PC-3 (cell line): ENCODE measurements around the gene ADH6. TPM values are rescaled to one million over a fixed set of nuclear protein-coding genes. Genes with fewer than 3 reads are reported as not detected.

Experiments
- ATAC-seq: fragments of 200-7000 bp; cut with Tn5 transposase; 2 replicates; pipeline ENCODE4 v1.9.1; 2020; ENCODE audit warnings: mild to moderate bottlenecking, moderate library complexity
- BruUV-seq: library from RNA; stranded (reverse); fragments of 400-500 nt; replicated peaks from 2 replicates; lab custom pipeline; 2021; lab: Mats Ljungman, UMichigan
- CTCF ChIA-PET: fragments of 300-600 bp; sonication (Branson Sonifier 250); formaldehyde crosslinking; loops from one replicate; lab custom pipeline; 2022; ENCODE audit warnings: antibody characterized with exemption; lab: Charles Lee
- POLR2A ChIA-PET: fragments of 300-600 bp; sonication (Branson Sonifier 250); formaldehyde crosslinking; loops from one replicate; lab custom pipeline; 2022; ENCODE audit warnings: antibody characterized with exemption; ENCODE audit not compliant: unreplicated experiment; lab: Charles Lee
- DNase-seq: peaks from one replicate; pipeline ENCODE4 v3.0.0-alpha.2; 2015
- H2AFZ ChIP-seq: fragments of 300-600 bp; sonication (generic); 2 replicates; pipeline ENCODE4 v1.6.0; 2016; ENCODE audit warnings: antibody characterized with exemption, low read length
- H3F3A ChIP-seq: fragments of 300-600 bp; sonication (generic); one replicate; pipeline ENCODE4 v1.6.0; 2017; ENCODE audit warnings: antibody characterized with exemption, low read length, control low read depth, mild to moderate bottlenecking; ENCODE audit not compliant: unreplicated experiment
- H3K27ac ChIP-seq: fragments of 300-600 bp; sonication (generic); 2 replicates; pipeline ENCODE4 v1.5.1; 2016; ENCODE audit warnings: mild to moderate bottlenecking, low read length
- H3K27me3 ChIP-seq: fragments of 300-600 bp; sonication (generic); 2 replicates; pipeline ENCODE4 v1.6.1; 2016; ENCODE audit warnings: low read length, mixed read lengths
- H3K36me3 ChIP-seq: fragments of 300-600 bp; sonication (generic); 2 replicates; pipeline ENCODE4 v1.6.1; 2016; ENCODE audit warnings: low read depth, mixed run types, low read length, mixed read lengths
- H3K4me1 ChIP-seq: fragments of 300-600 bp; sonication (generic); 2 replicates; pipeline ENCODE4 v1.5.1; 2016; ENCODE audit warnings: low read length; ENCODE audit not compliant: insufficient read depth
- H3K4me2 ChIP-seq: fragments of 300-600 bp; sonication (generic); 2 replicates; pipeline ENCODE4 v1.6.0; 2016; ENCODE audit warnings: low read length
- H3K4me3 ChIP-seq: fragments of 300-600 bp; sonication (generic); 2 replicates; pipeline ENCODE4 v1.5.1; 2016; ENCODE audit warnings: mild to moderate bottlenecking, low read length, mixed read lengths
- H3K79me2 ChIP-seq: fragments of 300-600 bp; sonication (generic); 2 replicates; pipeline ENCODE4 v1.6.1; 2017; ENCODE audit warnings: low read length, mixed read lengths
- H3K9ac ChIP-seq: fragments of 300-600 bp; sonication (generic); 2 replicates; pipeline ENCODE4 v1.6.0; 2016; ENCODE audit warnings: mild to moderate bottlenecking, low read length
- H3K9me2 ChIP-seq: fragments of 300-600 bp; sonication (generic); replicated peaks from 2 replicates; pipeline ENCODE4 v1.6.1; 2016; ENCODE audit warnings: mixed run types, low read length, mixed read lengths
- H3K9me3 ChIP-seq: fragments of 300-600 bp; sonication (generic); 2 replicates; pipeline ENCODE4 v1.6.1; 2016; ENCODE audit warnings: low read length, mixed read lengths
- H4K20me1 ChIP-seq: fragments of 300-600 bp; sonication (generic); 2 replicates; pipeline ENCODE4 v1.6.1; 2016; ENCODE audit warnings: low read length, mixed read lengths
- CTCF ChIP-seq: fragments of 300-600 bp; sonication (generic); conservative IDR thresholded peaks from 2 replicates; pipeline ENCODE4 v1.5.1; 2017; ENCODE audit warnings: antibody characterized with exemption, low read depth, mild to moderate bottlenecking, low read length
- EZH2 ChIP-seq: fragments of 300-600 bp; sonication (generic); IDR thresholded peaks from one replicate; pipeline ENCODE4 v1.6.1; 2017; ENCODE audit warnings: antibody characterized with exemption, mild to moderate bottlenecking, low read length; ENCODE audit not compliant: unreplicated experiment
- EZH2phosphoT487 ChIP-seq: fragments of 300-600 bp; sonication (generic); IDR thresholded peaks from 2 replicates; pipeline ENCODE4 v1.6.1; 2018; ENCODE audit warnings: mild to moderate bottlenecking, antibody characterized with exemption, low read length, borderline replicate concordance
- intact Hi-C: fragments of 100-400 bp; cut with micrococcal nuclease; formaldehyde crosslinking; loops from 2 replicates; pipeline ENCODE4 v1.9.0; 2023
- total RNA-seq: library from RNA; depleted of rRNA; stranded (reverse); fragments of >200 nt; gene quantifications from 2 replicates; pipeline ENCODE4 v1.2.3, GENCODE V29; 2014

ADH6 gene
- total RNA-seq, 1 experiment from 2014 or later: not detected

- no peaks in the 10 kb centered on the region for H3K4me1 ChIP-seq
- H3K79me2 ChIP-seq: no peaks in the 10 kb centered on the region
- CTCF ChIA-PET: no interaction called here
- no peak overlapping the region for H3K9ac ChIP-seq
- no TSS peak for BruUV-seq
- intact Hi-C loops: no loop called here
- no peak overlapping the region for H3K4me2 ChIP-seq
- POLR2A ChIA-PET: no interaction called here
- no peak overlapping the region for H3K4me3 ChIP-seq
- H4K20me1 ChIP-seq: no peaks in the 10 kb centered on the region
- H3K9me2 ChIP-seq: no peaks in the 10 kb centered on the region
- H3F3A ChIP-seq: no peaks in the 10 kb centered on the region
- no peak for ATAC-seq
- no peak for TF ChIP-seq CTCF
- TF ChIP-seq EZH2: no peak
- no peak for TF ChIP-seq EZH2phosphoT487
- H3K36me3 ChIP-seq: no peaks in the 10 kb centered on the region
- H3K27me3 ChIP-seq: no peaks in the 10 kb centered on the region
- no peak overlapping the region for H2AFZ ChIP-seq
- no peak for DNase-seq
- no peaks in the 10 kb centered on the region for H3K9me3 ChIP-seq
- H3K27ac ChIP-seq: no peak overlapping the region
These were observed 61.5 kb downstream of the ADH6 start for GRCh38 chr4:99157478-99157935.

GRCh38 chr4:99156992-99157391, 62.1 kb downstream of the ADH6 start:
- ATAC-seq: no peak
- Histone ChIP-seq H3K9me2 (no peaks in the 10 kb centered on the region), H3K4me2 (no peak overlapping the region), H3K27me3 (no peaks in the 10 kb centered on the region), H3K36me3 (no peaks in the 10 kb centered on the region), H3F3A (no peaks in the 10 kb centered on the region), H3K9ac (no peak overlapping the region), H3K9me3 (no peaks in the 10 kb centered on the region), H3K27ac (no peak overlapping the region), H2AFZ (no peak overlapping the region), H3K79me2 (no peaks in the 10 kb centered on the region), H4K20me1 (no peaks in the 10 kb centered on the region), H3K4me1 (no peaks in the 10 kb centered on the region), H3K4me3 (no peak overlapping the region)
- no peak for DNase-seq
- intact Hi-C loops: no loop called here
- ChIA-PET POLR2A (no interaction called here), CTCF (no interaction called here)
- no peak for TF ChIP-seq CTCF
- TF ChIP-seq EZH2: no peak
- no peak for TF ChIP-seq EZH2phosphoT487
- BruUV-seq: no TSS peak

- Histone ChIP-seq H3K79me2 (no peaks in the 10 kb centered on the region), H3K4me3 (no peak overlapping the region), H3K9me3 (0 out of 2 replicates have a peak, but pooled peaks cover 3% of the 10 kb centered on the region), H3K4me2 (no peak overlapping the region), H2AFZ (no peak overlapping the region), H3F3A (no peaks in the 10 kb centered on the region), H4K20me1 (no peaks in the 10 kb centered on the region), H3K27ac (no peak overlapping the region), H3K27me3 (no peaks in the 10 kb centered on the region), H3K36me3 (no peaks in the 10 kb centered on the region), H3K9me2 (no peaks in the 10 kb centered on the region), H3K9ac (no peak overlapping the region), H3K4me1 (no peaks in the 10 kb centered on the region)
- POLR2A ChIA-PET: no interaction called here
- TF ChIP-seq EZH2phosphoT487: no peak
- TF ChIP-seq EZH2: no peak
- TF ChIP-seq CTCF: no peak
- BruUV-seq: no TSS peak
- intact Hi-C loops: no loop called here
- ATAC-seq: no peak
- DNase-seq: no peak
- CTCF ChIA-PET: no interaction called here
These were observed 64.2 kb downstream of the ADH6 start for GRCh38 chr4:99154658-99155342.
